GM21526 (cell line): Measurements from ENCODE around the gene OR4C45.
"Not testable (repeated sequence)": the region's sequence is repeated elsewhere in the genome, so short reads cannot be mapped to it uniquely, and the experiment has no call there.

ENCODE experiments used
- ATAC-seq: cut with Tn5 transposase; IDR thresholded peaks from one replicate; pipeline ENCODE4 v1.9.1; 2021; ENCODE audit warnings: moderate library complexity; ENCODE audit not compliant: unreplicated experiment, low FRiP score

Gene OR4C45

GRCh38 chr11:50032574-50032973 is at the start of gene OR4C45:
Gene OR4C45 (plus strand): TSS chr11:50032874.
- no peak for ATAC-seq

GRCh38 chr11:49995565-49995964 is 37.1 kb upstream of the OR4C45 start:
- no peak for ATAC-seq

GRCh38 chr11:50030193-50030592 is 2.5 kb upstream of the OR4C45 start:
- no peak for ATAC-seq

GRCh38 chr11:50036239-50036638 is 3.6 kb downstream of the OR4C45 start:
- ATAC-seq, result not testable (repeated sequence)

- no peak for ATAC-seq
Measured at GRCh38 chr11:50037251-50037650, 4.6 kb downstream of the OR4C45 start.

- no peak for ATAC-seq
Measured at GRCh38 chr11:50044647-50045046, 12.0 kb downstream of the OR4C45 start.

GRCh38 chr11:50063056-50063455 is 30.4 kb downstream of the OR4C45 start:
- not testable (repeated sequence) for ATAC-seq

- ATAC-seq, result no peak
Measured at GRCh38 chr11:50070389-50070788, 37.7 kb downstream of the OR4C45 start.

GRCh38 chr11:50071584-50072225 is 39.0 kb downstream of the OR4C45 start:
- no peak for ATAC-seq

- no peak for ATAC-seq
Measured at GRCh38 chr11:50072226-50073112, 39.8 kb downstream of the OR4C45 start.

GRCh38 chr11:50073113-50074105 is 40.7 kb downstream of the OR4C45 start:
- no peak for ATAC-seq

- no peak for ATAC-seq
Measured at GRCh38 chr11:50074161-50074560, 41.5 kb downstream of the OR4C45 start.

GRCh38 chr11:50075856-50076255 is 43.2 kb downstream of the OR4C45 start:
- ATAC-seq, result no peak

- ATAC-seq, result no peak
Measured at GRCh38 chr11:50077526-50077925, 44.9 kb downstream of the OR4C45 start.

GRCh38 chr11:50078001-50078400 is 45.3 kb downstream of the OR4C45 start:
- ATAC-seq, result no peak

GRCh38 chr11:50078946-50079345 is 46.3 kb downstream of the OR4C45 start:
- ATAC-seq, result not testable (repeated sequence)

GRCh38 chr11:50080256-50080655 is 47.6 kb downstream of the OR4C45 start:
- no peak for ATAC-seq
